LHCN-M2 (cell line): ENCODE measurements around the gene FBXO30. TPM values are rescaled to one million over a fixed set of nuclear protein-coding genes. Genes with fewer than 3 reads are reported as not detected.

ENCODE experiments used
- DNase-seq: peaks from one replicate; pipeline ENCODE4 v3.0.0-alpha.2; 2012; ENCODE audit warnings: low read depth
- polyA plus RNA-seq: library from polyadenylated mRNA; unstranded; fragments of >200 nt; gene quantifications from one replicate; pipeline ENCODE4 v1.2.1, GENCODE V29; 2012; ENCODE audit warnings: missing spikeins
- total RNA-seq: library from RNA; depleted of rRNA; stranded (reverse); fragments of >200 nt; gene quantifications from 2 replicates; pipeline ENCODE4 v1.2.3, GENCODE V29; 2014; rRNA removed

FBXO30 gene
- total RNA-seq: 11.0 and 12.2 TPM in 2 replicates
- 2.9 TPM for polyA plus RNA-seq

- DNase-seq: peak; percentile 92
Measured at GRCh38 chr6:145814501-145815308, at the start of gene FBXO30. FBXO30 (minus strand) TSS chr6:145814795; CDS start chr6:145806405, 8,390 bp downstream.

- no peak for DNase-seq
Measured at GRCh38 chr6:145863988-145864616, 49.5 kb upstream of the FBXO30 start.

GRCh38 chr6:145863366-145863765 is 48.8 kb upstream of the FBXO30 start:
- no peak for DNase-seq

- DNase-seq: no peak
Measured at GRCh38 chr6:145860562-145860961, 46.0 kb upstream of the FBXO30 start.

- no peak for DNase-seq
Measured at GRCh38 chr6:145850671-145851070, 36.1 kb upstream of the FBXO30 start.

GRCh38 chr6:145848541-145848940 is 33.9 kb upstream of the FBXO30 start:
- no peak for DNase-seq

GRCh38 chr6:145845557-145845956 is 31.0 kb upstream of the FBXO30 start:
- no peak for DNase-seq

GRCh38 chr6:145844933-145845540 is 30.4 kb upstream of the FBXO30 start:
- DNase-seq: peak; percentile 58

GRCh38 chr6:145842693-145843546 is 28.3 kb upstream of the FBXO30 start:
- DNase-seq: no peak

GRCh38 chr6:145841668-145842067 is 27.1 kb upstream of the FBXO30 start:
- no peak for DNase-seq

- DNase-seq: no peak
Measured at GRCh38 chr6:145839653-145840052, 25.1 kb upstream of the FBXO30 start.

- DNase-seq: no peak
Measured at GRCh38 chr6:145838305-145838704, 23.7 kb upstream of the FBXO30 start.

- no peak for DNase-seq
Measured at GRCh38 chr6:145836772-145837171, 22.2 kb upstream of the FBXO30 start.

GRCh38 chr6:145836170-145836569 is 21.6 kb upstream of the FBXO30 start:
- peak; percentile 83 for DNase-seq

- DNase-seq: no peak
Measured at GRCh38 chr6:145830612-145831011, 16.0 kb upstream of the FBXO30 start.

GRCh38 chr6:145829950-145830349 is 15.4 kb upstream of the FBXO30 start:
- DNase-seq: no peak

- no peak for DNase-seq
Measured at GRCh38 chr6:145829102-145829501, 14.5 kb upstream of the FBXO30 start.

- no peak for DNase-seq
Measured at GRCh38 chr6:145824344-145824743, 9.7 kb upstream of the FBXO30 start.

- DNase-seq: no peak
Measured at GRCh38 chr6:145823328-145823944, 8.8 kb upstream of the FBXO30 start.

- DNase-seq: no peak
Measured at GRCh38 chr6:145822456-145822855, 7.9 kb upstream of the FBXO30 start.

GRCh38 chr6:145819994-145820393 is 5.4 kb upstream of the FBXO30 start:
- no peak for DNase-seq
